Left ventricle myocardium inferior (tissue), 1 donor: Measurements from ENCODE around the gene SH3BGR. TPM values are rescaled to one million over a fixed set of nuclear protein-coding genes. Genes with fewer than 3 reads are reported as not detected.

Experiments used
- DNase-seq: peaks from one replicate; pipeline ENCODE4 v3.0.0-alpha.2; 2020
- H3K27ac ChIP-seq: fragments of 200-600 bp; replicated peaks from 2 replicates; pipeline ENCODE4 v1.8.0; 2021
- H3K27me3 ChIP-seq: fragments of 200-600 bp; 2 replicates; pipeline ENCODE4 v1.8.0; 2021; ENCODE audit warnings: low read depth
- H3K36me3 ChIP-seq: fragments of 200-600 bp; 2 replicates; pipeline ENCODE4 v1.8.0; 2021
- H3K4me1 ChIP-seq: fragments of 200-600 bp; 2 replicates; pipeline ENCODE4 v1.8.0; 2021
- H3K4me3 ChIP-seq: fragments of 200-600 bp; 2 replicates; pipeline ENCODE4 v1.8.0; 2021; ENCODE audit warnings: mild to moderate bottlenecking, moderate library complexity
- H3K9me3 ChIP-seq: fragments of 200-600 bp; replicated peaks from 2 replicates; pipeline ENCODE4 v1.8.0; 2021
- intact Hi-C: fragments of 100-400 bp; cut with micrococcal nuclease; formaldehyde crosslinking; loops from one replicate; pipeline ENCODE4 v1.11.0; 2022
- total RNA-seq: library from RNA; stranded (reverse); fragmentation: NEBNext Ultra II Directional; extraction: Animal tissue kit (Norgen Biotek cat#: 25700); gene quantifications from one replicate; pipeline ENCODE4 v1.2.1, GENCODE V29; 2021
- TF ChIP-seq, protein P1 (sequence below): fragments of 200-600 bp; IDR thresholded peaks from 2 replicates; pipeline ENCODE4 v1.8.0; 2021; ENCODE audit warnings: antibody characterized with exemption, mild to moderate bottlenecking, borderline replicate concordance
- donor health status: DM: no; HTN: yes; CAD: no; lungs with severe emphysema.

The SH3BGR gene
- total RNA-seq, 1 donor from 2014 or later = 103 TPM

GRCh38 chr21:39513735-39514134 is 62.0 kb downstream of the SH3BGR start:
- no peaks in the 10 kb centered on the region for H3K27me3 ChIP-seq
- no peaks in the 10 kb centered on the region for H3K9me3 ChIP-seq
- TF ChIP-seq, protein P1, sequence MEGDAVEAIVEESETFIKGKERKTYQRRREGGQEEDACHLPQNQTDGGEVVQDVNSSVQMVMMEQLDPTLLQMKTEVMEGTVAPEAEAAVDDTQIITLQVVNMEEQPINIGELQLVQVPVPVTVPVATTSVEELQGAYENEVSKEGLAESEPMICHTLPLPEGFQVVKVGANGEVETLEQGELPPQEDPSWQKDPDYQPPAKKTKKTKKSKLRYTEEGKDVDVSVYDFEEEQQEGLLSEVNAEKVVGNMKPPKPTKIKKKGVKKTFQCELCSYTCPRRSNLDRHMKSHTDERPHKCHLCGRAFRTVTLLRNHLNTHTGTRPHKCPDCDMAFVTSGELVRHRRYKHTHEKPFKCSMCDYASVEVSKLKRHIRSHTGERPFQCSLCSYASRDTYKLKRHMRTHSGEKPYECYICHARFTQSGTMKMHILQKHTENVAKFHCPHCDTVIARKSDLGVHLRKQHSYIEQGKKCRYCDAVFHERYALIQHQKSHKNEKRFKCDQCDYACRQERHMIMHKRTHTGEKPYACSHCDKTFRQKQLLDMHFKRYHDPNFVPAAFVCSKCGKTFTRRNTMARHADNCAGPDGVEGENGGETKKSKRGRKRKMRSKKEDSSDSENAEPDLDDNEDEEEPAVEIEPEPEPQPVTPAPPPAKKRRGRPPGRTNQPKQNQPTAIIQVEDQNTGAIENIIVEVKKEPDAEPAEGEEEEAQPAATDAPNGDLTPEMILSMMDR = no peak
- H3K27ac ChIP-seq = no peak overlapping the region
- peaks cover 14% of the 10 kb centered on the region for H3K4me1 ChIP-seq
- intact Hi-C loops = no loop called here
- no peak for DNase-seq
- H3K36me3 ChIP-seq = peaks cover 10% of the 10 kb centered on the region
- H3K4me3 ChIP-seq = no peak overlapping the region

GRCh38 chr21:39515684-39516472 is 64.1 kb downstream of the SH3BGR start:
- intact Hi-C loops = no loop called here
- Histone ChIP-seq H3K4me3 (no peak overlapping the region), H3K27ac (no peak overlapping the region), H3K27me3 (no peaks in the 10 kb centered on the region), H3K9me3 (no peaks in the 10 kb centered on the region), H3K4me1 (peaks cover 14% of the 10 kb centered on the region), H3K36me3 (peaks cover 10% of the 10 kb centered on the region)
- TF ChIP-seq, protein P1 = no peak
- DNase-seq = no peak

GRCh38 chr21:39518055-39518846 is 66.5 kb downstream of the SH3BGR start:
- TF ChIP-seq, protein P1 = peak; percentile 93
- intact Hi-C loops = loop anchor here (1.0 kb wide), 1 partner anchor 197 kb away; no protein-coding TSS in a partner anchor
- no peak for DNase-seq
- no peak overlapping the region for H3K4me3 ChIP-seq
- H3K4me1 ChIP-seq = peaks cover 10% of the 10 kb centered on the region
- H3K9me3 ChIP-seq = no peaks in the 10 kb centered on the region
- peaks cover 6% of the 10 kb centered on the region for H3K36me3 ChIP-seq
- H3K27ac ChIP-seq = no peak overlapping the region
- no peaks in the 10 kb centered on the region for H3K27me3 ChIP-seq

DNA sequence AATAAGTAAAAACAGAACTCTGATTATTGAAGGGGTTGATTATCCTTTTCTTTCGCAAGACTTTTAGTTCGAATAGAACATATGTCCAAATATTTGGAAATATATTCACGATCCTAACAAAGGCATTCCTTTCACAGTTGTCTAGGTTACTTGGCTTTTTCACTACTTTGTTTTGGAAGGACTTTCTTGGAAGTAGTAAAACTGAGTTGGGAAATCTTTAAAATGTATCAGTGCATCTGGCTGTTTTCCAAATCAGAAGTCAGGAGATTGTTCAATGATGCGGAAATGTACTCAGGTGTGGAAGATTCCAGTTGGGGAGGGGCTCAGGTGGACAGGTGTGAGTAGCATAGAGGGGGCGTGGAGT is 67.1 kb downstream of the SH3BGR start:
- no peaks in the 10 kb centered on the region for H3K9me3 ChIP-seq
- TF ChIP-seq, protein P1 = no peak
- peaks cover 14% of the 10 kb centered on the region for H3K4me1 ChIP-seq
- H3K4me3 ChIP-seq = no peak overlapping the region
- no peak overlapping the region for H3K27ac ChIP-seq
- no peaks in the 10 kb centered on the region for H3K27me3 ChIP-seq
- no peak for DNase-seq
- intact Hi-C loops = loop anchor here (1.0 kb wide), 1 partner anchor 196 kb away; no protein-coding TSS in a partner anchor
- H3K36me3 ChIP-seq = peaks cover 6% of the 10 kb centered on the region

DNA sequence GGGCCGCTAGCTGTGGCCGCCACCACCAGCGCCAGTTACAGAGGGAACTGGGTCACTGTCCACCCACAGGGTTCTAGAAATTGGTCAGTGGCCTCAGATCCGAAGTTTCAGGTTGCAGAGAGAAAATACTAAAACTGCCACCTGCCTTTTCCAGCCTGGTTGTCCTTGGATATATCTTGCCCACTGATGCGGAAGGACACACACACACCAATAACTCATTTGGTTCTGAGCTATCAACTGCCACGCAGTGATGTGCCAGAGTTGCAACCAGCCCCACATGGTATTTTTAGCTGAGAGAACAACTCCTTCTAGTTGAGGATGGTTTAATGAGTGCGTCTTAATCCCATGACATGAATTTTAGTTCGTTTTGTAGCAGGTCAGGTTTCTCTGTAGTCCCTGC is 68.1 kb downstream of the SH3BGR start:
- Histone ChIP-seq H3K4me3 (no peak overlapping the region), H3K27ac (no peak overlapping the region), H3K4me1 (peaks cover 24% of the 10 kb centered on the region), H3K27me3 (no peaks in the 10 kb centered on the region), H3K9me3 (no peaks in the 10 kb centered on the region), H3K36me3 (peaks cover 6% of the 10 kb centered on the region)
- TF ChIP-seq, protein P1 = no peak
- DNase-seq = no peak
- intact Hi-C loops = no loop called here
